AG09319 (cell line): Measurements from ENCODE around the gene ARFGEF3.

Source experiments
- DNase-seq: peaks from one replicate; pipeline ENCODE4 v3.0.0-alpha.2; 2010; ENCODE audit warnings: low read depth; ENCODE audit errors: extremely low read depth
- CTCF ChIP-seq: IDR thresholded peaks from 2 replicates; pipeline ENCODE4 v1.5.1; 2011; ENCODE audit warnings: low read depth, mild to moderate bottlenecking, inconsistent platforms, low read length, moderate library complexity

ARFGEF3 gene

GRCh38 chr6:138287144-138287955 is 125.6 kb downstream of the ARFGEF3 start:
- TF ChIP-seq CTCF, result peak; percentile 26
- DNase-seq, result no peak

- peak; percentile 60 for DNase-seq
These were observed 126.8 kb downstream of the ARFGEF3 start for GRCh38 chr6:138288428-138289085.

GRCh38 chr6:138289739-138290138 is 128.0 kb downstream of the ARFGEF3 start:
- no peak; the same call in 1 of the 2 replicates for TF ChIP-seq CTCF
- DNase-seq, result no peak

GRCh38 chr6:138290423-138290962 is 128.8 kb downstream of the ARFGEF3 start:
- no peak for TF ChIP-seq CTCF
- DNase-seq, result no peak

- TF ChIP-seq CTCF, result no peak
- DNase-seq, result no peak
These were observed 129.5 kb downstream of the ARFGEF3 start for GRCh38 chr6:138291036-138291848.

GRCh38 chr6:138291849-138292181 is 130.1 kb downstream of the ARFGEF3 start:
- no peak for DNase-seq
- TF ChIP-seq CTCF, result no peak

- no peak for TF ChIP-seq CTCF
- DNase-seq, result no peak
These were observed 130.7 kb downstream of the ARFGEF3 start for GRCh38 chr6:138292482-138292881.
